HG03039 (cell line): ENCODE results near the gene TPCN1.

Experiments
- ATAC-seq: cut with Tn5 transposase; IDR thresholded peaks from one replicate; pipeline ENCODE4 v1.9.1; 2021; ENCODE audit warnings: mild to moderate bottlenecking, moderate library complexity; ENCODE audit not compliant: unreplicated experiment

TPCN1 gene

DNA sequence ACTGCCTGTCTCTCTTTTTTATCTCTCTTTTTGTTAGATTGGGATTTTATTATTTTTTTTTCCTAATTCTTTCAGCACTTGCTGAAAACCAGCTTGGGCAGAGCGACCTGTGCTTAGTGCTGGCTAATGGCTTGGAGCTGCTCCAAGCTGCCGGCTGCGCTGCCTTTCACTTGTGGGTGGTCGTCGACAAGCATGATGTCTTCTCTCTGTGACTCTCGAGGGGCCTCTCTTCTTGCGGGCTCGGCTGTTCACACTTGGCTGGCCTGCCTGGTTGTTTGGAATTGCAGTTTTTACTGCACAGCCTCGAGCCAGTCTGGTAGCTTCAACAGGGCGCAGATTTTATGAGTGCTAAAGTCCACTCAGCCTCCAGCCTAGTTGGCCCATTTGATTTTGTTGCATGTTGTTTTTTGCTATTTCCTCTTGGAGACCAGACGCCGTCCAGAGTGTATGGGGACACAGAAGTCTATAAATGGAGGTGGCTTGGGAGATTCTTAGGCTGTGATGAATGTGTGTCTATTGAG lies 18.6 kb downstream of the TPCN1 start:
- no peak for ATAC-seq

- no peak for ATAC-seq
Measured at GRCh38 chr12:113240395-113240794, 19.1 kb downstream of the TPCN1 start.

- no peak for ATAC-seq
Measured at GRCh38 chr12:113241191-113242025, 20.1 kb downstream of the TPCN1 start.

DNA sequence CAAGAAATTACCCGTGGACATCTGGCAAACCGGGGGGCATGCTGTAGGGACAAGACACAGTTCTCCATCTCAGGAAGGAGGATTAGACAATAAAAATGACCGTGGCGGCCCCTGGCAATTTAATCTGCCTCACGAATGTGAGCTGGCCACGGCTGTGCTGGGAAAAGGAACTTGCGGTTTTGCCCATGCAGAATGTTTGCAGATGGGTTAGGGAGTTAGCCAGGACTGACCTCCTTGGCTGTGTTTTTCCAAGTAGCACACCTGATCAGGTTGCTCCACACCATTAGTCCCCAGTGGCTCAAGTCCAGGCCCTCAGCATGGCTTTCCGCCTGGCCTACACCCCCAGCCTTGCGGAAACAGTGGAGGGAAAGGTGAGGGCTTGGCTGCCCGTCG lies 20.8 kb downstream of the TPCN1 start:
- ATAC-seq, result no peak

DNA sequence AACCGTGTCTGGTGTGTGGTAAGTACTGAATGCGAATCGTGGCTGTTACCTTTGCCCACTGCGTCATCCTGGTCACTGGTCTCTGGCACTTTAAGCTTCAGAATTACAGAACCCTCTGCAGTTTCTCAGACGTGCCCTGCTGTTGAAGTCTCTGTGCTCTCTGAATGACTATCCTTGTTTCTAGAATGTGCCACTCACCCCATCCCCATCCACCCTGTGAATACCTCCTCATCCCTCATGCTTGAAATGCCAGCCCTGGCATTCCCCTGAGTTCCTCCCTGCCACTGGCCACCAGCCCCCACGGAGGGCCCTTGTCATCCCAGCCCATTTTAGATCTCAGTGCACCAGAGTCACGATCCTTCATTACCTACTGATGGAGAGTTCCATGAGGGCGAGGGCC lies 21.3 kb downstream of the TPCN1 start:
- ATAC-seq, result no peak

- ATAC-seq, result no peak
Measured at GRCh38 chr12:113244047-113244460, 22.8 kb downstream of the TPCN1 start.

- no peak for ATAC-seq
Measured at GRCh38 chr12:113244478-113244958, 23.3 kb downstream of the TPCN1 start.

DNA sequence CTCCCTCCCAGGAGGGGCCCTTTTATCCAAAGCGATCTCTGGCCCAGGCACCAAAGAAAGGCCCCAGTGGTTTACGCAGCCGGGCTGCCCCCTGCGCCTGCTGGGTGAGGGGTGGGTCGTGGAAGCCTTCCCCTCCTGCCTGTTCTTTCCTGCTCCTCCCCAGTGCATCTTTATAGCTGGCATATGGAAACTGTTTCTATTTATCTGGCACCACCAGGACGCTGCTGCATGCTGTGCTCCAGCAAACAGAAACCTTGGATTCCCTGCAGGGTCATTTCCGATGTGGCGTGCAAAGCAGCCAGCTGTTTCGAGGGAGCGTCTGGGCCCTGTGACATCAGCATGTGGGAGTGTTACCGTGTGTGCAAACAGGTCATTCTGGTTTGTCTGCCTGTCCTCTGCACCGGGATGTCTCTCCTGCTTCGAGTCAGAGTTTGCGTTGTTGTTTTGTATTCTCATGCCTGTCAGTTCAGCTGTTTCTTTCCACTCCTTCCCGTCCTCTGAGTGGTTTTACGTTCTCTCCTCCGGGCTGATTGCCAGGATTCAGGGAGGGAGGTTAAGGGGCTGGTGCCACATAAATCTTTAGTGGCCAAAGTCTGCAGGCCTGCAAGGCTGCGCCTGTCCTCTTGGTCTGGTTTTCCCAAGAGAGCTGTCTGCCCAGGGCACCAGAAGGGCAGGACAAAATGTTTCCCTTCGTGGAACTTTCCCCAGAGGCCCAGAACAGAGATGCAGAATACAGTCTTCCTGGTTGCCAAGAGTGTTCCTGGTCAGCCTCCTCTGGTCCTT lies 24.6 kb downstream of the TPCN1 start:
- no peak for ATAC-seq

DNA sequence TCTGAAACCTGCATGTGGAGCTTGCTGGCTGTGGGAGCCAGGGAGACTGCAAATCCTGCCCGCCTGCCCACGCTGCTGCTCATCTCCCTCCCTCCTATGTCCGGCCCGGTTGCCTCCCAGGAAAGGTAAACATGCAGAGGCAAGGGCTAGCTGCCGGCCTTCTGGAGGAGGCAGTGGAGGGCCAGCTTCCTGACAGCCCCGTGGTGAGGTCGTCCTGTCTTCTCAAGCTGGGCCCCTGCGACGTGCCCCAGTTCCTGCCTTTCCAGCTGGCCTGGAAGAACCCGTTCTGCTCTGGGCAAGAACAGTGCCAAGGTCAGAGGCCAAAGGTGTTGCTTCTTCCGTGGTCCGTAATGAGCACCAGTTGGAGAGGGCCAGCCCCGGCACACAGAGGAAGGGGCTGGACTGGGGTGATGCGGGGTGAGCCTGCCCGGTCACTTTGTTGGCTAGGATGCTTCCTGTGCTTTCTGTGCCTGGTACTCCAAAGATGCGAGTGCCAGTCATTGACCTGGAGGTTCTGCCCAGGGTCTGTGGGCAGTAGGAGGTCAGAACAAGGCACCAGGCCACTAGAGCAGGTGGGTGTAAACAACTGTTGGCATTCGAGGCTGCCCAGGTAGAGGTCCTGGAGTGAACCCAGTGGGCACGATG lies 25.3 kb downstream of the TPCN1 start:
- ATAC-seq, result no peak

DNA sequence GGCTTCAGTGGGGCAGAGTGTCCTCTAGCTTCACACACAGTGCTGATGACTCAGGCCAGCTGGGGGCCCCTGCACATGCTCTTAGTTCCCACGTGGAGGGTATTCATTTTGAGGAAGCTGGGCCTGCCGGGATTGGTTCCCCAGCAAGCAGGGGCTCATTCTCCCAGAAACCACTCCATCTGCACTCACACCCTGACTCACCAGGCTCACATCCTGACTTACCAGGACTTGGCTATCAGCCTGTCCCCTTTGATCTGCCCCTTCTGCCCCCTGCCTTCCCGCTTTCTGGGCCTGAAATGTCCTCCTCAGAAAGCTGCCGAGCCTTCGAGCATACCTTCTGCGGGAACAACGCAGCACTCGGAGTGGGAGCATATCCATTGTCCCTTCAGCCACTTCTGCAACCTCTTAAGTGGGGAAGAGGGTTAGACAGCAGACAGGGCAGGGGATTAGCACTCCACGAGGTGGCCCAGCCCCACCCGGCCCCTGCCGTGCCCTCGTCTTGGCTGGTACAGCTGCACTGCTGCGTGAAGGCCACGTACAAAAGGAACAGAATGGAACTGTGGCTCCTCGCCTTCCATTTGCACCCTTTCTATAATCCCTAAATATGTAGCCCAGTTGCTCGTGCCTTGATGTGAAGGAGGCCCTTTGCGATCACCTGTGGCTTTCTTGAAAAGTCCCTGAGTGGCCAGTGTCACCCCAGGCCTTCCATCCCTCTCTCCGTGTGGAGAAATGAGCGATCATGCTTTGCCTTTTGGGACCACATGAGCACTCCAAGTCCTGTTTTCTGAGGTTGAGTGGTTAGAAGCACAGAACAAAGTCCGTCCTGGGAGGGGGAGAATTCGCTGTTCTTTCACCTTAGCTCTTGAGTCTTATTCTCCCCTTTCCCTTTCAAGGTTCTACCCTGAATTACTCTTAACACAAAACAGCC lies 26.1 kb downstream of the TPCN1 start:
- no peak for ATAC-seq

- ATAC-seq, result no peak
Measured at GRCh38 chr12:113248051-113248825, 27.0 kb downstream of the TPCN1 start.

- ATAC-seq, result no peak
Measured at GRCh38 chr12:113248842-113249435, 27.7 kb downstream of the TPCN1 start.

GRCh38 chr12:113249546-113249945 lies 28.3 kb downstream of the TPCN1 start:
- ATAC-seq, result no peak

GRCh38 chr12:113250045-113250444 lies 28.8 kb downstream of the TPCN1 start:
- ATAC-seq, result no peak

GRCh38 chr12:113251404-113252070 lies 30.3 kb downstream of the TPCN1 start:
- ATAC-seq, result no peak

DNA sequence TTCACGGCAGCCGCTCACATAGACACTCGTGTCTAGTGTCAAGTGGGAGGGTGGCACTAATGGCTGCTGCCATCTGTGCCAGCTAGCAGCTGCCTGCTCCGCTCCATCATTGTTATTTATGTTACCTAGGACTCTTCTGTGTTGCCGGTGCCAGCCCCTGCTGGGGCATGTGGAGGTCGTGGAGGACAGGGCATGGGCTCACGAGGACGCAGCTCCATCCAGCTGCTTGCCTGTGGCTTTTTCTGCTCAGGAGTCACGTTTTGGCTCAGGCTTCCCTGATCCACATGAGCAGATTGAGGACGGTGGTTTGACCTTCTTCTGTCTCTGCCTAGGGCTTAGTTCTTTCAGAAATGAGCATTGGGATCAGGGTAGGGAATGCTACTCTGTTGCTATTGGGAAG lies 31.2 kb downstream of the TPCN1 start:
- ATAC-seq, result no peak

DNA sequence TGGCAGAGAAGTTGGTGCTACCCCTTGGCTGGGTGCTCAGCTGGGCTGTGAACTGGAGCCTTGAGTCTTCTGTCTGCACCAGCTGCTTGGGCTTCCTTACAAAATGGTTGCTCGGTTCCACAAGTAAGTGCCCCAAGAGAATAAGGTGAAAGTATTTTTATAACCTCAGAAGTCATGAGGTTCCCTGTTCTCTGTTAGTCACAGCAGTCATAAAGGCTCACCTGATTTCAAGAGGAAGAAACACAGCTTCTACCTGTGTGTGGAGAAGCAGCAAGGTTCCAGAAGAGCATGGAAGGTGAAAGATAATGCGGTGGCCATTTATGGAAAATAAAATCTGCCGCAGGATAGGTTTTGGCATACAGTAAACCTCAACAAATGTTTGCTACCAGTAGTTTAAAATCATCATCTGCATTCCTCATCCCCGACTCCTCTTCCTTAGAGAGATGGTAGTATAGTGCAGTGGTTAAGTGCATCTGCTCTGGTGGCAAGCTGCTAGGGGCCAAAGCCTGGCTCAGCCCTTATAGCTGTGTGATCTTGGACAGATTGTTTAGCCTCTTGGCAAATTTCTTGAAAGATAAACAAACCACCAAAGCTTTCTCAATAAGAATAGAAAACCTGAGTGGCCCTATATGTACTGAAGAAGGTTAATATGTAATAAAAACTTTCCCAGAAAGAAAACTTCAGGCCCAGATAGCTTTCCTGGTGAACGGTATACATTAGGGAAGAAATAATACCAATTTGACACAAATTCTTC lies 32.4 kb downstream of the TPCN1 start:
- ATAC-seq, result no peak

DNA sequence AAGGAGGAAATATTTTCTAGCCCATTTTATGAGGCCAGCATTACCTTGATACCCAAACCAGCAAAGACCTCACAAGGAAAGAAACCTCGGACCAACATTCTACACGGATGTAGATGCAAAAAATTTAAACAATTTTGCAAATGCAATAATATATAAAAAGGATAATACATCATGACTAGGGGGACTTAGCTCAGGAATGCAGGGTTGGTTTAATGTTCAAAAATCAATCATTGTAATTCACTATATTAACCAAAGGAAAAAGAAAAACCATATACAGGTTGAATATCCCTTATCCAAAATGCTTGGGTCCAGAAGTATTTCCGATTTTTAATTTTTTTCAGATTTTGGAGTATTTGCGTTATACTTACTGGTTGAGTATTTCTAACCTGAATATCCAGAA lies 33.0 kb downstream of the TPCN1 start:
- no peak for ATAC-seq
